Right lung (tissue), 5 donors: ENCODE data around the gene DCAF8. TPM values are rescaled to one million over a fixed set of nuclear protein-coding genes. Genes with fewer than 3 reads are reported as not detected.
A peak's percentile ranks its signal among the peaks of the same experiment; 100 is the strongest.

ENCODE experiments used
- DNase-seq, 2 donors: peaks; one replicate each; pipeline ENCODE4 v3.0.0-alpha.2; 2013
- polyA plus RNA-seq, 5 donors: library from polyadenylated mRNA; unstranded; fragments of 120-200 nt; gene quantifications; one replicate each; pipeline versions ENCODE4 v1.2.1 to v1.2.3, GENCODE V29; 2013; ENCODE audit warnings: inconsistent platforms in 1 of 5, low replicate concordance in 1 of 5; ENCODE audit not compliant: insufficient read length in 5 of 5, insufficient read depth in 1 of 5

Gene DCAF8
- polyA plus RNA-seq, 5 donors = 159 to 252 (median 210) TPM

- DNase-seq = no peak
Observed at GRCh38 chr1:160206421-160207117, 55.8 kb downstream of the DCAF8 start.

GRCh38 chr1:160206036-160206389, 56.3 kb downstream of the DCAF8 start:
- DNase-seq = no peak

- peak; percentile 56 to 70 for DNase-seq
Observed at GRCh38 chr1:160205242-160206035, 56.9 kb downstream of the DCAF8 start, which contains the start of gene PEA15. Gene PEA15 (plus strand): TSS chr1:160205384. CDS start chr1:160211545, 6,161 bp downstream.

GRCh38 chr1:160204526-160205241, 57.7 kb downstream of the DCAF8 start:
- DNase-seq = no peak

- DNase-seq = no peak
Observed at GRCh38 chr1:160200786-160201185, 61.6 kb downstream of the DCAF8 start.

- DNase-seq = no peak
Observed at GRCh38 chr1:160197231-160197630, 65.1 kb downstream of the DCAF8 start.

GRCh38 chr1:160196143-160196542, 66.2 kb downstream of the DCAF8 start:
- no peak for DNase-seq

GRCh38 chr1:160194737-160195059, 67.7 kb downstream of the DCAF8 start:
- DNase-seq = no peak

GRCh38 chr1:160193832-160194736, 68.3 kb downstream of the DCAF8 start:
- DNase-seq = no peak

- DNase-seq = peak; percentile 76 to 88
Observed at GRCh38 chr1:160193091-160193819, 69.1 kb downstream of the DCAF8 start.

- DNase-seq = no peak
Observed at GRCh38 chr1:160192234-160192633, 70.1 kb downstream of the DCAF8 start.

- DNase-seq = no peak
Observed at GRCh38 chr1:160191756-160192155, 70.6 kb downstream of the DCAF8 start.

GRCh38 chr1:160189649-160190625, 72.4 kb downstream of the DCAF8 start, which contains the start of gene CASQ1:
Gene CASQ1 (plus strand): TSS chr1:160190575. CDS start chr1:160190752, 177 bp downstream.
- DNase-seq = peak in 1 of 2 donors; percentile 43

- DNase-seq = no peak
Observed at GRCh38 chr1:160188341-160188740, 74.0 kb downstream of the DCAF8 start.

GRCh38 chr1:160187407-160187806, 74.9 kb downstream of the DCAF8 start:
- no peak for DNase-seq

- no peak for DNase-seq
Observed at GRCh38 chr1:160186729-160187128, 75.6 kb downstream of the DCAF8 start.

GRCh38 chr1:160186246-160186645, 76.1 kb downstream of the DCAF8 start:
- DNase-seq = no peak

GRCh38 chr1:160179336-160179735, 83.0 kb downstream of the DCAF8 start:
- DNase-seq = no peak

- no peak for DNase-seq
Observed at GRCh38 chr1:160178731-160179130, 83.6 kb downstream of the DCAF8 start.
